Aorta (tissue), 5 donors: Measurements from ENCODE around the gene SSU72. TPM values are rescaled to one million over a fixed set of nuclear protein-coding genes. Genes with fewer than 3 reads are reported as not detected.
A peak's percentile ranks its signal among the peaks of the same experiment; 100 is the strongest.
"Not testable (repeated sequence)": the region's sequence is repeated elsewhere in the genome, so short reads cannot be mapped to it uniquely, and the experiment has no call there.

Source experiments
- ATAC-seq: fragments of 200-7000 bp; cut with Tn5 transposase; one replicate; pipeline ENCODE4 v1.9.1; 2022; ENCODE audit warnings: moderate library complexity; ENCODE audit not compliant: low FRiP score
- DNase-seq, 2 donors: peaks; one replicate each; pipeline ENCODE4 v3.0.0-alpha.2; 2020
- H3K27ac ChIP-seq, 2 donors: one replicate each; pipeline ENCODE4 v1.5.1; 2013; ENCODE audit warnings: low read length in 2 of 2, mild to moderate bottlenecking in 2 of 2, moderate library complexity in 2 of 2, control low read depth in 1 of 2, inconsistent platforms in 1 of 2, low read depth in 1 of 2
- H3K27me3 ChIP-seq, 2 donors: one replicate each; pipeline ENCODE4 v1.6.1; 2013; ENCODE audit warnings: control low read depth in 1 of 2, low read length in 1 of 2, mild to moderate bottlenecking in 1 of 2, moderate library complexity in 1 of 2; ENCODE audit not compliant: insufficient read depth in 2 of 2, control insufficient read depth in 1 of 2
- H3K36me3 ChIP-seq, 2 donors: one replicate each; pipeline ENCODE4 v1.6.1; 2013; ENCODE audit warnings: control low read depth in 1 of 2, low read length in 1 of 2, mild to moderate bottlenecking in 1 of 2; ENCODE audit not compliant: insufficient read depth in 2 of 2, control insufficient read depth in 1 of 2
- H3K4me1 ChIP-seq, 2 donors: one replicate each; pipeline ENCODE4 v1.6.1; 2013; ENCODE audit warnings: low read length in 2 of 2, control low read depth in 1 of 2, mild to moderate bottlenecking in 1 of 2, moderate library complexity in 1 of 2; ENCODE audit not compliant: insufficient read depth in 2 of 2, control insufficient read depth in 1 of 2
- H3K4me3 ChIP-seq, 2 donors: one replicate each; pipeline ENCODE4 v1.5.1; 2013; ENCODE audit warnings: low read length in 2 of 2, control low read depth in 1 of 2, mild to moderate bottlenecking in 1 of 2
- H3K9me3 ChIP-seq: one replicate; pipeline ENCODE4 v1.6.1; 2013; ENCODE audit warnings: mild to moderate bottlenecking, low read length; ENCODE audit not compliant: control insufficient read depth
- WGBS, 2 donors: extraction: QIAGEN DNeasy Blood & Tissue Kit; methylation state at CpG; one replicate each; pipeline ENCODE4 v1.1.7; 2013; 5-methylcytosine and 5-hydroxymethylcytosine counted together
- intact Hi-C, 2 donors: fragments of 100-400 bp; cut with DNase I; formaldehyde crosslinking; loops; one replicate each; pipeline versions ENCODE4 v1.14.2 to v1.15.0; 2022
- polyA plus RNA-seq, 2 donors: library from polyadenylated mRNA; stranded (reverse); fragments of 200-250 nt; gene quantifications; one replicate each; pipeline ENCODE4 v1.2.3, GENCODE V29; 2013
- total RNA-seq, 2 donors: library from RNA; stranded (reverse); fragmentation: NEBNext Ultra II Directional; extraction: Animal tissue kit (Norgen Biotek cat#: 25700); gene quantifications; one replicate each; pipeline ENCODE4 v1.2.1, GENCODE V29; 2021
- donor health status: healthy with polysubstance abuse.
- donor health status: Bipolar disorder and iron deficiency.
- donor health status: DM: no; HTN: no; CAD: no.
- donor health status: DM: no; HTN: no; CAD: no.
- donor health status: DM: yes; HTN: yes; CAD: no.

Gene SSU72
- total and polyA plus RNA-seq, 4 donors, result 65.0 to 92.8 (median 69.6) TPM

GRCh38 chr1:1560178-1560577, 14.5 kb downstream of the SSU72 start:
- Histone ChIP-seq H3K4me3 (no peak overlapping the region), H3K27ac (no peak overlapping the region), H3K4me1 (no peaks in the 10 kb centered on the region), H3K36me3 (peaks cover 0 to 5% of the 10 kb centered on the region in 2 donors), H3K27me3 (no peaks in the 10 kb centered on the region), H3K9me3 (no peaks in the 10 kb centered on the region)
- DNase-seq (no peak), ATAC-seq (no peak)
- intact Hi-C loops, result no loop called here
- 87 to 88% methylated on average over 9 of the region's 9 CpGs for WGBS, 2 donors

- H3K27ac ChIP-seq, result no peak overlapping the region
- no peak for DNase-seq
- H3K4me3 ChIP-seq, result no peak overlapping the region
- no peaks in the 10 kb centered on the region for H3K9me3 ChIP-seq
- no peaks in the 10 kb centered on the region for H3K27me3 ChIP-seq
- ATAC-seq, result no peak
- H3K36me3 ChIP-seq, result peaks cover 0 to 1% of the 10 kb centered on the region in 2 donors
- 79 to 81% methylated on average over 17 of the region's 17 CpGs for WGBS, 2 donors
- H3K4me1 ChIP-seq, result no peaks in the 10 kb centered on the region
- intact Hi-C loops, result no loop called here
These were observed 15.6 kb downstream of the SSU72 start for GRCh38 chr1:1559066-1559465.

GRCh38 chr1:1558591-1558990, 16.1 kb downstream of the SSU72 start:
- no peaks in the 10 kb centered on the region for H3K36me3 ChIP-seq
- H3K9me3 ChIP-seq, result no peaks in the 10 kb centered on the region
- H3K27ac ChIP-seq, result no peak overlapping the region
- no peak overlapping the region for H3K4me3 ChIP-seq
- ATAC-seq, result no peak
- no peak for DNase-seq
- no peaks in the 10 kb centered on the region for H3K27me3 ChIP-seq
- H3K4me1 ChIP-seq, result no peaks in the 10 kb centered on the region
- intact Hi-C loops, result no loop called here
- WGBS, 2 donors, result 58 to 62% methylated on average over 4 of the region's 4 CpGs

- H3K4me1 ChIP-seq, H3K36me3 ChIP-seq, H3K27me3 ChIP-seq, ATAC-seq, intact Hi-C loops, H3K9me3 ChIP-seq, H3K27ac ChIP-seq, H3K4me3 ChIP-seq, DNase-seq: not testable (repeated sequence)
- WGBS, 2 donors, result 89 to 92% methylated on average over 7 of the region's 7 CpGs
These were observed 17.0 kb downstream of the SSU72 start for GRCh38 chr1:1557688-1558087.

- H3K9me3 ChIP-seq, DNase-seq, H3K36me3 ChIP-seq, H3K27ac ChIP-seq, H3K4me1 ChIP-seq, ATAC-seq, H3K4me3 ChIP-seq, intact Hi-C loops, H3K27me3 ChIP-seq: not testable (repeated sequence)
- WGBS, 2 donors, result 90% methylated on average over 11 of the region's 11 CpGs
These were observed 17.7 kb downstream of the SSU72 start for GRCh38 chr1:1556961-1557360.

- no peak overlapping the region for H3K4me3 ChIP-seq
- no peak for DNase-seq
- 68 to 80% methylated on average over 6 of the region's 6 CpGs for WGBS, 2 donors
- H3K27ac ChIP-seq, result no peak overlapping the region
- H3K36me3 ChIP-seq, result no peaks in the 10 kb centered on the region
- ATAC-seq, result no peak
- no peaks in the 10 kb centered on the region for H3K4me1 ChIP-seq
- H3K27me3 ChIP-seq, result no peaks in the 10 kb centered on the region
- no peaks in the 10 kb centered on the region for H3K9me3 ChIP-seq
- intact Hi-C loops, result no loop called here
These were observed 18.2 kb downstream of the SSU72 start for GRCh38 chr1:1556505-1556904.

- intact Hi-C loops, result no loop called here
- H3K9me3 ChIP-seq, result no peaks in the 10 kb centered on the region
These were observed 19.4 kb downstream of the SSU72 start for GRCh38 chr1:1554926-1555915.

GRCh38 chr1:1554550-1554925, 20.1 kb downstream of the SSU72 start:
- Histone ChIP-seq H3K27me3 (no peaks in the 10 kb centered on the region), H3K9me3 (no peaks in the 10 kb centered on the region), H3K27ac (no peak overlapping the region), H3K4me3 (no peak overlapping the region), H3K4me1 (no peaks in the 10 kb centered on the region), H3K36me3 (no peaks in the 10 kb centered on the region)
- intact Hi-C loops, result no loop called here
- WGBS, 2 donors, result 73 to 77% methylated on average over 13 of the region's 13 CpGs
- no peak for ATAC-seq
- no peak for DNase-seq

More at GRCh38 chr1:1554926-1555915, 19.4 kb downstream of the SSU72 start:
- no peaks in the 10 kb centered on the region for H3K27me3 ChIP-seq
- 64 to 65% methylated on average over 31 of the region's 31 CpGs for WGBS, 2 donors
- H3K4me3 ChIP-seq, result no peak overlapping the region
- ATAC-seq (peak; percentile 9), DNase-seq (no peak)
- no peaks in the 10 kb centered on the region for H3K4me1 ChIP-seq
- H3K27ac ChIP-seq, result no peak overlapping the region
- H3K36me3 ChIP-seq, result no peaks in the 10 kb centered on the region
